GM19025 (cell line): Measurements from ENCODE around the gene TPK1.
"Not testable (repeated sequence)": the region's sequence is repeated elsewhere in the genome, so short reads cannot be mapped to it uniquely, and the experiment has no call there.

Experiments used
- ATAC-seq: cut with Tn5 transposase; IDR thresholded peaks from one replicate; pipeline ENCODE4 v1.9.1; 2021; ENCODE audit warnings: mild to moderate bottlenecking, low read depth, moderate library complexity; ENCODE audit not compliant: unreplicated experiment

The TPK1 gene

GRCh38 chr7:144653449-144653848 is 182.4 kb downstream of the TPK1 start:
- no peak for ATAC-seq

- ATAC-seq: no peak
These were observed 185.4 kb downstream of the TPK1 start for GRCh38 chr7:144650439-144650838.

DNA sequence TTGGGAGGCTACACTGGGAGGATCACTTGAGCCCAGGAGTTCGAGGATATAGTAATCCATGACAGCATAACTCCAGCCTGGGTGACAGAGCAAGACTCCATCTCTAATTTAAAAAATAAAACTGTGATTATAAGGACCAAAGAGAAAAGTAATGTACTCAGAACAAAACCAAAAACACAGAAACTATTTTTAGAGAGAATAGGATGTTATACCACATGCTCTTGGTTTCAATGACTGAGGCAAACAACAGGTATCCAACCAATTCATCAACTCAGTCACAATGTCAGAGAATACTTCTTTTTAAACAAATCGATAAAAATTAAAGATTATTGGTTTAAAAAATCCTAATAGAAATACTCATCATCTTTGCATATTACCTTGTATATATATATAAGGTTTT is 186.7 kb downstream of the TPK1 start:
- ATAC-seq: no peak

GRCh38 chr7:144641389-144642044 is 194.3 kb downstream of the TPK1 start:
- no peak for ATAC-seq

DNA sequence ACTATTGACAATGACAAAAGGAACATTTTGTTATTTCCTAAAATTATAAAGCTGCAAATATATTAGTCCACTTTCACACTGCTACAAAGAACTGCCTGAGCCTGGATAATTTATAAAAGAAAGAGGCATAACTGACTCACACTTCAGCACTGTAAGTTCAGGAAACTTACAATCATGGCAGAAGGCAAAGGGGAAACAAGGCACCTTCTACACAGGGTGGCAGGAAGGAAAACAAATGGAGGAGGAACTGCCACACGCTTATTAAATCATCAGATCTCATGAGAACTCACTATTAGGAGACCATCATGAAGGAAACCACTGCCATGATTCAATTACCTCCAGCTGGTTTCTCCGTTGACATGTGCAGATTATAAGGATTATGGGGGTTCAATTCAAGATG is 203.1 kb downstream of the TPK1 start:
- no peak for ATAC-seq

DNA sequence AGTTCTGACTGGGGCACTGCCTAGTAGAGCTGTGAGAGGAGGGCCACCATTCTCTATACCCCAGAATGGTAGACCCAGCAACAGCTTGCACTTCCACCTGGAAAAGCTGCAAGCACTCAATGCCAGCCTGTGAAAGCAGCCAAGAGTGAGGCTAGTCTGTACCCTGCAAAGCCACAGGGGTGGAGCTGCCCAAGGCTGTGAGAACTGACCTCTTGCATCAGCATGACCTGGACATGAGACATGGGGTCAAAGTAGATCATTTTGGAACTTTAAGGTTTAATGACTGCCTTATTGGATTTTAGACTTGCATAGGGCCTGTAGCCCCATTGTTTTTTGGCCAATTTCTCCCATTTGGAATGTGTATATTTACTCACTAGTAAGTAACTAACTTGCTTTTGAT is 206.3 kb downstream of the TPK1 start:
- no peak for ATAC-seq

DNA sequence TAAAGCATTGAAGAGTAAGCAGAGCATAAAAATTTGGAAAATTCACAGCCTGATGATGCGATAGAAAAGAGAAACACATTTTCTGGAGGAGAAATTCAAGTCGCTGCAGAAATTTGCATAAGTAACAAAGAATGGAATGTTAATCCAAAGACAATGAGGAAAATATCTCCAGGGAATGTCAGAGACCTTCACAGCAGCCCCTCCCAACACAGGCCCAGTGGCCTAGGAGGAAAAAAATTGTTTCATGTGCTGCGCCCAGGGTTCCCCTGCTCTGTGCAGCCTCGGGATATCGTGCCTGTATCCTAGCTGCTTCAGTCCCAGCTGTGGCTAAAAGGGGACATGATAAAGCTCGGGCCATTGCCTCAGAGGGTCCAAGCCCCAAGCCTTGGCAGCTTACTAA is 206.8 kb downstream of the TPK1 start:
- ATAC-seq: no peak

GRCh38 chr7:144628176-144628575 is 207.7 kb downstream of the TPK1 start:
- ATAC-seq: no peak

DNA sequence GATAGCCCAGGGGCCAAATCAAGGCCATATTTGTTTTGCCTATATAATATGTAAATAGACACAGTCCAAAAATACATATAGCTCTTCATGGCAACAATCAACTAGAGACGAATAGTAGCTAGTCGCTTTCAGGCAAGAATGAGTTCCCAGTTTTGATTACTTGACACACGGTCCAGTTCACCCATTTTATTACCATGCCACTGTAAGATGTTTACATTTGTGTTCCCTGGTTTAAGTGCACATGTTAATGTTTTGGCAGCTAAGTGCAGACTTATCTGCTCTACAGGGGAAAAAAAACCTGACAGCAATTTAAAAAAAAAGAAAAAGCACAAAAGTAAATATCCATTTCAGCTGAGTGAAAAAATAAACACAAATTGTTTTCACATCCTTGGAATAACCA is 213.1 kb downstream of the TPK1 start:
- no peak for ATAC-seq

DNA sequence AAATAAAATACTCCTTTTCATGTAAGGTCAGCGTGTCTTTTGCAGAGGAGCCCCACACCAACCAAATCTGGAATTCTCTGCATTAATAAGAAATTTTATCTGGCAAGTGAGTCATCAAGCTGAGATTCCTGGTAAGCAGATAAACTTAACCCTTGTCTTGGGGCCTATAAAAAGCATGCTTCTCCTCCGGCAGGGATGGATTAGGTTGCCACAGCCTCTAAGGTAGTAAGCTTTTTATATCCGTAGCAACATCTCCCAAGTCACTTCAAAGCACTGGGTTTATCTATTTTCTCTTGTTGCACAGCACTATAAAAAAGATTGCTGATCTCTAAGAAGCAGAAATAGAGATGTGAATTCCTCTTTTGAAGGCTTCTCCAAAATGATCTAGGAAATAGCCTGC is 229.6 kb downstream of the TPK1 start:
- ATAC-seq: no peak

- ATAC-seq: no peak
These were observed 238.9 kb downstream of the TPK1 start for GRCh38 chr7:144596953-144597352.

- no peak for ATAC-seq
These were observed 241.3 kb downstream of the TPK1 start for GRCh38 chr7:144594580-144594979.

- no peak for ATAC-seq
These were observed 247.2 kb downstream of the TPK1 start for GRCh38 chr7:144588559-144589051.

GRCh38 chr7:144587701-144588100 is 248.2 kb downstream of the TPK1 start:
- no peak for ATAC-seq

DNA sequence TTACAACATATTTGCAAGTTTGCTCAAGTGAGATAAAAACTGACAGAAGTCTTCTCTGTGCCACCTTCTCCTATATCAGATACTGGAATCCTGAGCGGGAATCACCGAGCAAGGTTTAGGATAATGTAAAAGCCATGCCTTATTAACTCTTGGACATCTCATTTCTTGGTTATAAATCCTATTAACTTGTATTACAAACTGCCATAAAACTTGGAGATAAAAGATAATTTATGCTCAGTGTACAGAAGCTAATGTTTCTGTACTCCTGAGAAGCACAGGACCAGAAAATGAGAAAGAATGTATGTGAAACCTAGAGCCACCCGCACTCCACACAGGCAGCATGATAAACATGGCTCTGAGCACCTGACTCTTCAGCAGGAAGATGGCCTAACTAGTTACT is 251.1 kb downstream of the TPK1 start:
- no peak for ATAC-seq

DNA sequence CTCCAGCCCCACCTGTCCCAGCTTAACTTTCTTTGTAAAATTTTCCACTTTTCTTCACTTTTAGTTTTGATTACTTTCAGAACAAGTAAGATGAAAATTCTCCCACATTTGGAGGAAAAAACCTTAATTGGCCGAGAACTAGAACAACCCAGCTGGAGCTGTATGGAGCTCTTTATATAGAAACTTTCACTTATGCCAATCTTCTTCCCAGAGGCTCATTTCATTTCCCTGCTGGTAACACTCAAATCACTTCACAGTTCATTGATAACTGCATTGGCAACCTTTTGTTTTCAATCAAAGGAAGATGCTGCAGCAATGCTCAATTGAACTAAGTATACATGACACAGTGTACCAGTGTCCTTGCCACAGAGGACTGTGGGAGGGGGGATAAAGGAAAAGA is 256.2 kb downstream of the TPK1 start:
- ATAC-seq: no peak

- no peak for ATAC-seq
These were observed 260.4 kb downstream of the TPK1 start for GRCh38 chr7:144575456-144575855.

DNA sequence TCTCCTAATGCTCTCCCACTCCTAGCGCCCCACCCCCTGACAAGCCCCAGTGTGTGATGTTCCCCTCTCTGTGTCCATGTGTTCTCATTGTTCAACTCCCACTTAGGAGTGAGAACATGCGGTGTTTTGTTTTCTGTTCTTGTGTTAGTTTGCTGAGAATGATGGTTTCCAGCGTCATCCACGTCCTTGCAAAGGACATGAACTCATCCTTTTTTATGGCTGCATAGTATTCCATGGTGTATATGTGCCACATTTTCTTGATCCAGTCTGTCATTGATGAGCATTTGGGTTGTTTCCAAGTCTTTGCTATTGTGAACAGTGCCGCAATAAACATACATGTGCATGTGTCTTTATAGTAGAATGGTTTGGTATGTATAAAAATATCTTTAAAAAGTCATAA is 261.1 kb downstream of the TPK1 start:
- ATAC-seq: not testable (repeated sequence)

DNA sequence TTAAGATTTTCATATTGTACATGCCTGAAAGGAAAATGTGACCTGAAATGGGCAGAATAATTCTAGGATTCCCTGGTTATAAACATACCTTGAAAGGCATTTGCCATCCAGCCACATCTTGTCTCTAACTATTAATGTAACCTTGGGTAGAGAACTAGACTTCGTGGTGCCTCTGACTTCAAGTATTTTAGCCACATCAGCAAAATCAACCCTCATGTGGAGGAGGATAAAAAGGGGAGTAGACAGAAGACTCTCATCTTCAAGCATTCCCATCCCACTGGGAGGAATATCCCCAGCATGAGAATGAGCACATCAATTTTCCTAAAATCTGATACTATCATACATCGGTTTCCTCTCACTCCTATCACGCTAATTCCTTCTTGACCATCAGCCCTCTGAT is 267.6 kb downstream of the TPK1 start:
- no peak for ATAC-seq

GRCh38 chr7:144565586-144565985 is 270.3 kb downstream of the TPK1 start:
- ATAC-seq: no peak

- ATAC-seq: no peak
These were observed 286.0 kb downstream of the TPK1 start for GRCh38 chr7:144549861-144550260.

DNA sequence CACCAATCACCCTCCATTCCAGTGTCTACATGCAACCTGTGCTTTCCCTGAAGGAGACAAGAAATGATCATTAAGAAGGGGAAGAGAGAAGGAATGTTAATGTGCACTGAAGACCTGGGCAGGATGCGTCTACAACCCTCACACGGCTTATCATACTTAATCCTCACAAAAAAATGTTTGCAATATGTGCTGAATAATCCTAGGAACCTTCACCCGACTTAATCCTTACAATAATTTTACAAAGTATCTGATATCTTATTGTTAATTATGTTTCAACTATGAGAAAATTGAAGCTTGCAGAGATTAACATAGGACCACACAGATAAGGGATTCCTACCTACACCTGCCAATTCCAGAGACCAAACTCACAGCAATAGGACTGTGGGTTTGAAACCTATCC is 287.3 kb downstream of the TPK1 start:
- ATAC-seq: no peak

GRCh38 chr7:144547888-144548287 is 288.0 kb downstream of the TPK1 start:
- no peak for ATAC-seq
